ENCODE measurements around the gene CAMK1D.

The CAMK1D gene

GRCh38 chr10:12500381-12501303 lies 151.3 kb downstream of the CAMK1D start:
- peak; percentile 52 for DNase-seq

- no peak for DNase-seq
Observed at GRCh38 chr10:12501324-12501723, 152.0 kb downstream of the CAMK1D start.

GRCh38 chr10:12501841-12502525 lies 152.6 kb downstream of the CAMK1D start:
- no peak for DNase-seq

DNA sequence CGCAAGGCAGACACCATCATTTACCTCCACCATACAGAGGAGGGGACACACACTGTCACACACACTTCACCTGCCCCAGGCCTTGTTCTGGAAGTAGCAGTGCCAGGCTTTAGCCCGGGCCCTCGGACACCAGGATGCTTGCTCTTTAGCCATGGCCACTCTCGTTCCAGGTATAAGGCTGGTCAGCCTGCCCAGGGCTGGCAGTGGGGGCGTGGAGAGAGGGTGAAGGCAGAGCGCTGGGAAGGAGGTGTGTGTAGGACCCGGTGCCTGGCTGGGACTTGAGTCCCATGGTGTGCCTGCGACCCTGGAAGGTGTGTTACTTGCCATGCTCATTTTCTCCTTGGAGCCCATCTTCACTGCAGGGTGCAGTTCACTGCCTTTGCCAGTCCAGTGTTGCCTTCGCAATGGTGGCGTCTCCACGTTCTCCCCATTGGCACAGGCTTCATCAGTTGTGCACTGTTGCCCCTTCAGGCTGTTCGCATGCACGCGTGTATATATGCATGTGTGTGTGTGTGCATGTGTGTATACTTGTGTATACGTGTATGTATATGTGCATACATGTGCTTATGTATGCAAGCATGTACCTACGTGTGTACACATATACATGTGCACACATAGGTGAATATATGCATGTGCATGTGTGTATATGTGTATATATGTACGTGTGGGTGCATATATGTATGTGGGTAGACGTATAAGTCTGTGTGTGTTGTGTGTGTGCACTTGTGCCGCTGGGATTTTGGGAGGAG lies 153.4 kb downstream of the CAMK1D start:
- no peak for DNase-seq

DNA sequence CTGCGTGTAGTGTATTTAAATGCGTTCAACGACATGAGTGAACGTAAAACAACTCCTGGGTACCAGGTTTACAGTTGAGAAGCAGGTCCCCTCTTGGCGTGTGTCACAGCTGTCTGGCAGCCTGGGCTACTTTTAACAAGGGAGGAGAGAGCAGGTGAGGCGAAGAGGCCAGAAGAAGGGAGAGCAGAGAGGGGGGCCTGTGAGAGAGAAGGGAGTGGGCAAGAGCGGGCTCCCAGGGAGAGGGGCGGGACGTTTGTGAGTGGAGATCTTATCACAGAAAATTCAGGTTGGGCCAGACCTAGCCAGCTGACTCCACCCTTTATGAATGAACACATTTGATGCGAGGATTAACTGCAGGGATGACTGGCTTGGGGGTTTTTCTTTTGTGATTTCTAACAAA lies 154.0 kb downstream of the CAMK1D start:
- peak; percentile 57 for DNase-seq

GRCh38 chr10:12504176-12504575 lies 154.8 kb downstream of the CAMK1D start:
- no peak for DNase-seq

DNA sequence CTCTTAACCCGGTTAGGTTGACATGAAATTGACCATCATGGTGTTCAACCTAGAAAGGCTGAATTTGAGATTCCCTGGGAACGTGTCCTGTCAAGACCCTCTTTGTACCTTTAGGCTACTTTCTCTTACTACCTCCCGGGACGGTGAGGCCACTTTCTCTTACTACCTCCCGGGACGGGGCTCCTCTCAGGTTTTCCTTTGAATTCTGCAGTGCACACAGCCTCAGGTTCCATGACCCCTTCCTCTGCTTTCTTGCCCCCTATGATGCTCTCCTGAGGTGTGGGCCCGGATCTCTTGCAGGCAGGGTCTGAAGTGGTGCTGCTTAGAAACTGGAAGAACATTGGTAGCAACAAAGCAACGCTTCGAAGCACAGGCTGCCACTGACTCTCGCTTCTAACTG lies 155.3 kb downstream of the CAMK1D start:
- DNase-seq, result no peak

DNA sequence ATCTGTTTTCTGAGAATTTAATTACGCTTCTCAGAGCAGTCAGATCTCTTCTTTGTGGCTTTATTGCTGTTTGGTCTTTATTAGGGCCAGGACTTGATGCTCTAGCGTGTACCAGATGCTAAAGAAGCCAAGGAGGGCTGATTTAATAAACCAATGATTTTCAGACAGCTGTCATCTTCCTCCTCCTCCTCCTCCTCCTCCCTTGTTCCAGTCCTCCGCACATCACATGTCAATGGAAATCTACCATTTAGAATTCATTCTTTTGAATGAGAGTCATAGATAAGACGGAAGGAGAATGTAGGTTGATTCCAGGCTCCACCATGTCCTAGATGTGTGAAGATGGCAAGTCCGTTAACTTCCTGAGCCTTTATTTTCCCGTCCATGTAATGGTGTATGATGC lies 156.3 kb downstream of the CAMK1D start:
- no peak for DNase-seq

DNA sequence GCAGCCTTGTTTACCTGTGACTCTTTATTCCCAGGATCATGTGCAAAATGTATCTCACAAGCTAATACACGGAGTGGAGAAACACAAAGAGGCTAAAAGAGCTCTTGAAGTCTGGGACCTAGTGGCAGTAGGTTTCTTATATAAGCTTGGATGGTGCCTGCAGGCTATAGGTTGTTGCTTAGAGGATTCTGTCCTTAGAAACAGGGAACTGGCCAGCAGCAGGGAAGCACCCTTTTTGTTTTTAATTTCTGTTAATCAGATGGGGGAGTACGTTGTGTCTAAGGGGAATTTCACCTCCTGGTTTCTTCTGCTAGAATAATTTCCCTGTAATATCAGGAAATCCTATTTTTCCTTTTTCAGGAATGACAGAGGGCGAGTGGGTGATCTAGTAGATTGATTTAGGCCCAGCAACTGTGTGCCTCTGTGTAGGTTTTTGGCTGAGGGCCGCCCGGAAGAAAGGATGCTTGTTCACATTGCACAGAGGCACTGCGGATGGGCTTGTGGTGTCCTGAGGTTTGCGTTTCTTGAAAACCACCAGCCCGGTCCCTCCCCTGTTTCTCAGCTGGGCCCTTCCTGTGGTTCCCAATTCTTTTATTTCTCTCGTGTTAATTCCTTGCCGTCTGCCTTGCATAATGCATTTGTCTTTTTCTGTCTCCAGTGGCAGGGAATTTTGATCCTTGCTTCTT lies 158.0 kb downstream of the CAMK1D start:
- DNase-seq, result no peak

GRCh38 chr10:12508165-12508564 lies 158.8 kb downstream of the CAMK1D start:
- DNase-seq, result no peak

DNA sequence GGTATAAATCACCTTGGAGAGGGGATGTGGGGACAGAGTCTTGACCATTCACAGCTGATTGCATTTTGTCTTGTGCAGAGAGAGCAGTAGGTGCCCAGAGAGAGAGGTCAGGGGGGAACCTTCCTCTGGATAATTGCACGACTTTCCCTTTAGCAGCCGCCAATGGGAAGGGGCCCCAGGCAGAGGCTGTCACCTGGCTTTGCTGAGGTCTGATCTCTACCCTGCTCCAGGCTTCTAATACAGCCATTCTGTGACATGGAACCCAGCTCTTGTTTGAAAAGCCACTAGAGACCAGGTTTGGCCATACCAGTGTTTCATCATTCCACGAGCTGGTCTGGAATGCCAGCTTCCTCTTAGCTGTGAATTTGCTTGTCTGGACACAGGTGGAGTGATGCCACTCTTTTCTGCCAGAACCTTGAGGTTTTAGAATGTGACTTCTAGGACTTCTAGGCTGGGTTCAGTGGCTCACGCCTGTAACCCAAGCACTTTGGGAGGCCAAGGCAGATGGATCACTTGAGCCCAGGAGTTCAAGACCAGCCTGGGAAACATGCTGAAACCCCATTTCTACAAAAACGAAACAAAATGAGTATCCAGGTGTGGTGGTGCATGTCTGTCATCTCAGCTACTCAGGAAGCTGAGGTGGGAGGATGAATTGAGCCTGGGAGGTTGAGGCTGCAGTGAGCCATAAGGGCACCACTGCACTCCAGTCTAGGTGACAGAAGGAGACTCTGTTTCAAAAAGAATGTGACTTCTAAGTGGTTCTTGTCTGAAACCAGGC lies 159.9 kb downstream of the CAMK1D start:
- no peak for DNase-seq

- no peak for DNase-seq
Observed at GRCh38 chr10:12509794-12510100, 160.4 kb downstream of the CAMK1D start.

- DNase-seq, result no peak
Observed at GRCh38 chr10:12510501-12510941, 161.2 kb downstream of the CAMK1D start.

- no peak for DNase-seq
Observed at GRCh38 chr10:12510984-12511383, 161.6 kb downstream of the CAMK1D start.

GRCh38 chr10:12511651-12512050 lies 162.3 kb downstream of the CAMK1D start:
- DNase-seq, result no peak

DNA sequence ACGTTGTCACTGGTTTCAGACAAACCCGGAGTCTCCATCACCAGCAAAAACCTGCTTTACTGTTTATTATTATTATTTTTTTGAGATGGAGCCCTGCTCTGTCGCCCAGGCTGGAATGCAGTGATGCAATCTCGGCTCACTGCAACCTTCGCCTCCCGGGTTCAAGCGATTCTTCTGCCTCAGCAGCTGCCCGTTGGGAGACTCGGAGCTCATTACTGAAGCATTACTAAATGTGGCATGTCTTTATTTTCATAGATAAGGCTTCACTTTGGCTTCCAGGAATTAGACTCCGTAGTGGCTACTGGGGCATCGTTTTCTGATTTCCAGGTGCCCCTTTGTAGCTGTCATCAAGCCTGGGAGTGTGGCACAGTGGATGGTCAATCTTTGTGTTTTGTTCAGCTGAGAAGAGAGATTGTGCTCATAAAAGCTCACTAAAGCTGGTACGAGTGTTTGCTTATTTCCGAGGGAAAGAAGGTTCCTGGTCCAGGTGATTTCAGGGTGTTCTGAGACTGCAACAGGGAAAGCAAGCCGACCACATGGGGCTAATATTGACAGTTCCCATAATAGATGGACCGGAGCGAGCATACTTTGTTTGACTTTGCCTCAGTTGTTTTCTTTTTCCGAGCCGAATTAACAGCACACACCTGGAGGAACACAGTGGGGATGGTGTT lies 163.1 kb downstream of the CAMK1D start:
- DNase-seq, result no peak

DNA sequence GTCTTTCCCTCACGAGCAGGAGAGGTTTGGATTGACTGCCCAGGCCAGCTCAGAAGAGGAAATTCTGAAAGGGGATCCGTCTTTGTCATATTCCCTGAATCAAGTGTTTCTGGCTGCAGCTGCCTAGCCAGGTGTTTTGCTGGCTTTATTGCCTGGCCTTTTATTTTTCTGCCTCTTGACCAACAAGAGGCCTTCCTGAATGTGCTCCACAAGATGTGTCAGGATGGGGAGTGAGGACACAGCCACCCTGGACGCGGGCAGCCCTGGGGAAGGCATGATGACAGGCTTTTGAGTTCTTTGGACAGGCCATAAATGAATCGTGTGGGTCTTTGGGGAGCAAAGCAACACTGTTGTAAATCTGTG lies 163.6 kb downstream of the CAMK1D start:
- DNase-seq, result peak; percentile 39

DNA sequence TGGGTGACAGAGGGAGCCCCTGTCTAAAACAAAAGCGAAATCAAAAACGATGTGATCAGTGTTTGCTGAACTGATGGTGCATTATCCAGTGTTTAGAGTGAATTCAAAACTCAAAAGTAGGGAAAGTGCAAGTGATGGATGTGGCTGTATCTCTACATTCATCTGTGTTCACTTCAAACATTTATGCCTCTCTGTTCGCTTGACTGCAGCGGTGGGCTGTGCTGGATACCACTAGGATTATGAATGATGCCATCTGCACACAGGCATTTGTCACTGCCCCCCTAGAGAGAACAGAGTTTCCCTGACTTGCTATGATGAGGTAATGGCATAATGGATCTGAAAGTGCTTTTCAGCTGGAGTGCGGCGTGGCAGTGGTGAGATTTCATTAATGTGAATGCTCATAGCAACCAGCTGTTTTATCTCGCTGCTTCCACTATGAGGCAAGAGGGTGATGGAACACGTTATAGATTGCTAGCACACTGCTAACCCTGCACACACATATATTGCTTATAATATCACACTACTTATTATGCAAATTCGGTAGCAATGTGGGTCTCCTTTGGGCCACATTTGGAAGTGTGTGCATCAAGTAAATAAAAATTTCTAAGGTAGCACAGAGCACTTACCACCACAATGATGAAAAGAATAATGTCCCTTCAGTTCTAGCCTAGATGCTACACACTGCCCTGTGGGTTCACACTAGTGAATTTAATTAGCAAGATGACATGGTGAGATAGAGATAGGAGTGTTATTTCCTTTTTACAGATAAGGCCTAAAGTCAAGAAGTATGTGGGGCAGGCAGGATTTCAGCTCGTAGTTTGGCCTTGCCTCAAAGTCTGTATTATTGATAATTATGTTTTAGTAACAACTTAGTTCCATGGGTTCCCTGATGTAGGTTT lies 164.7 kb downstream of the CAMK1D start:
- peak; percentile 41 for DNase-seq

- DNase-seq, result no peak
Observed at GRCh38 chr10:12518024-12518423, 168.7 kb downstream of the CAMK1D start.

DNA sequence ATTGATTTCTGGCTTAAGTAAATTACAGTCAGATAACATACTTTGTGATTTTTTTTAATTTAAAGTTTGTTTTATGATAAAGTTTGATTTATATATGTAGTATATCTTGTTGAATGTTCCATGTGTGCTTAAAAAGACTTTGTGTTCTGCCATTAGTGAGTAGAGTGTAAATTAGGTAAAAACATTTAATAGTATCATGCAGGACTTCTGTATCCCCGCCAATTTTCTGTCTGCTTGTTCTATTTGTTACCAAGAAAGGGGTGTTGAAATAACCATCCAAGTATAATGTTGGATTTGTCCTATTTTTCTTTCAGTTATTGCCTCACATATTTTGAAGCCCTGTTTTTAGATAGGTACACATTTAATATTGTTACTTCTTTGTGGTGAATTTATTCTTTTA lies 172.1 kb downstream of the CAMK1D start:
- no peak for DNase-seq

- DNase-seq, result no peak
Observed at GRCh38 chr10:12526311-12526710, 177.0 kb downstream of the CAMK1D start.
